K562 (cell line): ENCODE measurements around the gene SASH3. TPM values are rescaled to one million over a fixed set of nuclear protein-coding genes. Genes with fewer than 3 reads are reported as not detected.
A peak's percentile ranks its signal among the peaks of the same experiment; 100 is the strongest.

Source experiments
- ATAC-seq: fragments of 200-7000 bp; cut with Tn5 transposase; 3 replicates; pipeline ENCODE4 v1.9.1; 2020; ENCODE audit warnings: moderate library complexity
- BruUV-seq: library from RNA; stranded (reverse); fragments of 400-500 nt; replicated peaks from 2 replicates; lab custom pipeline; 2021; lab: Mats Ljungman, UMichigan
- CTCF ChIA-PET: fragments of 300-600 bp; formaldehyde crosslinking; extraction: SDS; loops from one replicate; lab custom pipeline; 2021; ENCODE audit warnings: low intra/inter-chr PET ratio; lab: Yijun Ruan, JAX
- POLR2A ChIA-PET: fragments of 300-600, 350-650 bp; sonication (Branson Sonifier 250); formaldehyde crosslinking; extraction: SDS; loops from one replicate; lab custom pipeline; 2021; ENCODE audit warnings: antibody characterized with exemption, inconsistent platforms; lab: Yijun Ruan, JAX
- DNase-seq, 4 experiments: peaks; one replicate each; pipeline versions ENCODE4 v3.0.0 to v3.0.0-alpha.2; 2011 to 2018; ENCODE audit warnings: low spot score in 3 of 4, mixed read lengths in 3 of 4; ENCODE audit errors: extremely low read depth in 1 of 4
- FAIRE-seq: peaks from 2 replicates; lab custom pipeline; 2011; peaks lifted over from hg19 to GRCh38; lab: Jason Lieb, UNC
- H2AFZ ChIP-seq: 2 replicates; pipeline ENCODE4 v1.6.0; 2011; ENCODE audit warnings: low read depth, low read length, control low read depth, inconsistent platforms
- H3K27ac ChIP-seq: fragments of 200-600 bp; 3 replicates; pipeline ENCODE4 v1.8.0; 2011; ENCODE audit warnings: low read depth, mild to moderate bottlenecking, control low read depth, inconsistent platforms, low read length, moderate library complexity, mixed read lengths; ENCODE audit errors: extremely low read depth
- H3K27me3 ChIP-seq, 2 experiments: fragments of 300-600 bp in 1 of 2; 2 replicates in 1 of 2; 3 replicates in 1 of 2; pipeline versions ENCODE4 v1.6.0 to v1.8.0; 2011; ENCODE audit warnings: inconsistent platforms in 2 of 2, low read length in 2 of 2, mild to moderate bottlenecking in 1 of 2, mixed read lengths in 1 of 2, moderate library complexity in 1 of 2; ENCODE audit not compliant: control insufficient read depth in 2 of 2, insufficient read depth in 2 of 2
- H3K36me3 ChIP-seq: fragments of 300-600 bp; 3 replicates; pipeline ENCODE4 v1.8.0; 2011; ENCODE audit warnings: mild to moderate bottlenecking, low read length, inconsistent platforms; ENCODE audit not compliant: control insufficient read depth, insufficient read depth
- H3K4me1 ChIP-seq, 2 experiments: fragments of 200-600 bp in 1 of 2; replicated peaks in 1 of 2; 2 replicates in 1 of 2; 3 replicates in 1 of 2; pipeline versions ENCODE4 v1.5.1 to v1.8.0; 2011; ENCODE audit warnings: inconsistent platforms in 2 of 2, low read length in 2 of 2, mild to moderate bottlenecking in 1 of 2, mixed read lengths in 1 of 2, moderate library complexity in 1 of 2; ENCODE audit not compliant: control insufficient read depth in 2 of 2, insufficient read depth in 2 of 2
- H3K4me2 ChIP-seq: 2 replicates; pipeline ENCODE4 v1.6.1; 2011; ENCODE audit warnings: low read length, control low read depth, inconsistent platforms, mixed read lengths; ENCODE audit not compliant: insufficient read depth
- H3K4me3 ChIP-seq: fragments of 200-600 bp; sonication (generic), shearing (Covaris generic); 2 replicates; pipeline ENCODE4 v1.5.1; 2016; ENCODE audit warnings: control low read depth, inconsistent platforms
- H3K79me2 ChIP-seq: fragments of 200-600 bp; 3 replicates; pipeline ENCODE4 v1.8.0; 2011; ENCODE audit warnings: low read length, inconsistent platforms; ENCODE audit not compliant: control insufficient read depth, insufficient read depth
- H3K9ac ChIP-seq, 2 experiments: 2 replicates each; pipeline versions ENCODE4 v1.6.0 to v1.6.1; 2011; ENCODE audit warnings: low read depth in 2 of 2, low read length in 2 of 2, control low read depth in 1 of 2, inconsistent platforms in 1 of 2, mild to moderate bottlenecking in 1 of 2, mixed read lengths in 1 of 2; ENCODE audit not compliant: insufficient read depth in 1 of 2
- H3K9me1 ChIP-seq: one replicate; pipeline ENCODE4 v1.6.0; 2011; ENCODE audit warnings: inconsistent platforms, mild to moderate bottlenecking, low read length, moderate library complexity; ENCODE audit not compliant: control insufficient read depth, insufficient read depth
- H3K9me3 ChIP-seq: replicated peaks from 2 replicates; pipeline ENCODE4 v1.5.1; 2011; ENCODE audit warnings: low read depth, low read length, inconsistent platforms; ENCODE audit not compliant: control insufficient read depth, insufficient read depth
- H4K20me1 ChIP-seq: replicated peaks from 2 replicates; pipeline ENCODE4 v1.6.1; 2011; ENCODE audit warnings: low read length, inconsistent platforms, mixed read lengths; ENCODE audit not compliant: control insufficient read depth, insufficient read depth
- ESRRB ChIP-seq: fragments of 250-450 bp; sonication (Bioruptor Pico); IDR thresholded peaks from 2 replicates; pipeline ENCODE4 v1.5.0; 2020; ENCODE audit warnings: mild to moderate bottlenecking, moderate library complexity, borderline replicate concordance
- HDAC6 ChIP-seq: IDR thresholded peaks from 2 replicates; pipeline ENCODE4 v1.6.1; 2012; ENCODE audit warnings: low read depth, mild to moderate bottlenecking, control low read depth, inconsistent platforms, low read length, moderate library complexity
- MEF2D ChIP-seq: conservative IDR thresholded peaks from 2 replicates; pipeline ENCODE4 v1.6.1; 2016; ENCODE audit warnings: low read depth, missing genetic modification characterization, missing compliant biosample characterization
- MYBL2 ChIP-seq, 2 experiments: fragments of 450-650 bp in 1 of 2; sonication (generic) in 1 of 2; formaldehyde crosslinking in 1 of 2; IDR thresholded peaks; 2 replicates each; pipeline versions ENCODE4 v1.6.1 to v1.8.1; 2017 to 2022; ENCODE audit warnings: borderline replicate concordance in 1 of 2, inconsistent platforms in 1 of 2, low read depth in 1 of 2, mild to moderate bottlenecking in 1 of 2, missing genetic modification reagents in 1 of 2, moderate library complexity in 1 of 2
- NR1H2 ChIP-seq: sonication (generic); formaldehyde crosslinking; IDR thresholded peaks from 2 replicates; pipeline ENCODE4 v1.4.0; 2020; ENCODE audit warnings: mild to moderate bottlenecking, missing genetic modification reagents
- POLR2H ChIP-seq: IDR thresholded peaks from 2 replicates; pipeline ENCODE4 v1.6.1; 2016; ENCODE audit warnings: missing genetic modification characterization, low read depth, mild to moderate bottlenecking, control low read depth, missing compliant biosample characterization, moderate library complexity
- RNF219 ChIP-seq: fragments of 250-450 bp; sonication (Bioruptor Pico); IDR thresholded peaks from 2 replicates; pipeline ENCODE4 v1.5.0; 2022; ENCODE audit warnings: mild to moderate bottlenecking
- SLC30A9 ChIP-seq: fragments of 250-450 bp; sonication (Bioruptor Pico); IDR thresholded peaks from 2 replicates; pipeline ENCODE4 v1.8.0; 2022; ENCODE audit warnings: mild to moderate bottlenecking, moderate library complexity
- SMAD3 ChIP-seq: fragments of 450-650 bp; formaldehyde crosslinking; conservative IDR thresholded peaks from 2 replicates; pipeline ENCODE4 v1.4.0; 2020; ENCODE audit warnings: mild to moderate bottlenecking
- SNRNP70 ChIP-seq: fragments of 200-400 bp; formaldehyde crosslinking; optimal IDR thresholded peaks from 2 replicates; pipeline ENCODE3; 2017; ENCODE audit warnings: low read depth, low read length
- THAP12 ChIP-seq: fragments of 250-450 bp; sonication (Bioruptor Pico); IDR thresholded peaks from 2 replicates; pipeline ENCODE4 v1.9.0; 2021; ENCODE audit warnings: mild to moderate bottlenecking, inconsistent platforms
- ZNF584 ChIP-seq: fragments of 200-800 bp; sonication (Bioruptor generic); IDR thresholded peaks from 2 replicates; pipeline ENCODE4 v1.6.1; 2016; ENCODE audit warnings: low read depth, mild to moderate bottlenecking, missing genetic modification characterization, missing compliant biosample characterization
- ZNF644 ChIP-seq: fragments of 200-800 bp; sonication (Bioruptor generic); IDR thresholded peaks from 2 replicates; pipeline ENCODE4 v1.6.1; 2016; ENCODE audit warnings: low read depth, missing genetic modification characterization, missing compliant biosample characterization
- ZNF764 ChIP-seq: fragments of 250-450 bp; sonication (Bioruptor Pico); IDR thresholded peaks from 2 replicates; pipeline ENCODE4 v1.4.0; 2020; ENCODE audit warnings: low read depth, mild to moderate bottlenecking, moderate library complexity
- WGBS: fragments of 100-300 bp; shearing (Covaris generic); methylation state at CpG from one replicate; pipeline ENCODE4 v1.1.6; 2016; ENCODE audit warnings: low coverage, mixed read lengths; ENCODE audit not compliant: insufficient coverage; ENCODE audit errors: missing lambda C conversion rate; 5-methylcytosine and 5-hydroxymethylcytosine counted together
- in situ Hi-C: fragments of 300-500 bp; cut with MboI; formaldehyde crosslinking; loops from 4 replicates; pipeline ENCODE4 v1.15.0; 2018; ENCODE audit warnings: inconsistent platforms, mixed read lengths
- intact Hi-C: fragments of 100-400 bp; cut with micrococcal nuclease; formaldehyde crosslinking; loops from 2 replicates; pipeline ENCODE4 v1.14.2; 2022
- polyA plus RNA-seq, 8 experiments: library from polyadenylated mRNA; depleted of rRNA in 4 of 8; stranded (reverse) in 5 of 8; unstranded in 3 of 8; fragments of >200 nt; fragmentation: Nextera tagmentation in 2 of 8; fragmentation: Illumina TruSeq in 1 of 8; extraction: Ambion mirVana in 2 of 8; extraction: Trizol in 1 of 8; gene quantifications; 2 replicates each; pipeline versions ENCODE4 v1.2.1 to v1.2.3, GENCODE V29; 2011 to 2014; ENCODE audit warnings: inconsistent platforms in 1 of 8, missing spikeins in 1 of 8
- total RNA-seq, 7 experiments: library from RNA; depleted of rRNA in 6 of 7; stranded (reverse); fragments of >200 nt in 6 of 7; fragmentation: Illumina TruSeq in 2 of 7; extraction: Trizol in 2 of 7; gene quantifications; 2 replicates each; pipeline versions ENCODE4 v1.2.1 to v1.2.3, GENCODE V29; 2011 to 2021; ENCODE audit warnings: low replicate concordance in 1 of 7
- TF ChIP-seq, protein P1 (sequence below): sonication (generic); formaldehyde crosslinking; IDR thresholded peaks from 2 replicates; pipeline ENCODE4 v1.5.0; 2020; ENCODE audit warnings: missing genetic modification reagents
- TF ChIP-seq, protein P2 (sequence below): sonication (generic); formaldehyde crosslinking; IDR thresholded peaks from 2 replicates; pipeline ENCODE4 v1.8.1; 2022; ENCODE audit warnings: missing genetic modification reagents

Gene SASH3
- total and polyA plus RNA-seq, 9 of the 15 experiments (the other 6 are each of a cell fraction or from before 2014, with no cell fraction given) = 0.03 to 0.72 (median 0.08) TPM

DNA sequence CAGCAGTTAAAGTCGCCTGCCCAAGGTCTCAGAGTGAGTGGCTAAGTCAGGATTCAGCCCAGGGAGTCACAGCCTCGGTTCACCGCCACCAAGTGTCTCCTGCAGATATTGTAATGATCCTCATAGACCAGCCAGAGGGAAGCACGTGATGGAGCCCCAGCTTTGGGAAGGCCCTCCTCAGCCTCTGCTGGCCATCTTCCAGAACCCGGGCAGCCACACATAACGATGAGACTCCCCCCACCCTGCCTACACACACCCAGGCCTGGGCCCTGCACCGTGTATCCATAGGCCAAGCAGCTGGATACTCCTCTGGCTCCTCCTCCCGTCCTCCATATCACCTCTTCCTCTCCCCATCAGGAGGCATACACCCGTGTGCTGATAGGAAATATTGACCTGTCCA is 19.6 kb upstream of the SASH3 start:
- ATAC-seq (peak; percentile 33), DNase-seq (peak in 1 of 4 experiments; percentile 21), FAIRE-seq (no peak)
- Histone ChIP-seq H3K4me2 (peak overlapping the region; percentile 52), H4K20me1 (no peaks in the 10 kb centered on the region), H3K27ac (peak overlapping the region; percentile 30; the same call in 1 of the 3 replicates), H3K9ac (no peak overlapping the region; a peak in 1 of 4 replicates), H3K4me1 (peaks cover 12 to 17% of the 10 kb centered on the region in 2 experiments; a peak in 4 of 5 replicates), H3K79me2 (no peaks in the 10 kb centered on the region), H3K36me3 (no peaks in the 10 kb centered on the region), H3K9me1 (peaks cover 2% of the 10 kb centered on the region), H3K9me3 (no peaks in the 10 kb centered on the region), H3K27me3 (no peaks in the 10 kb centered on the region), H2AFZ (peak overlapping the region; percentile 93), H3K4me3 (no peak overlapping the region)
- CTCF ChIA-PET = no interaction called here
- BruUV-seq = no TSS peak
- WGBS = 13% methylated on average over 7 of the region's 9 CpGs
- intact Hi-C loops (no loop called here), in situ Hi-C loops (no loop called here)
- POLR2A ChIA-PET = interaction anchor here (1.7 kb wide), 1 partner anchor 57 kb away, joined by 4 read pairs; no protein-coding TSS in a partner anchor
- TF ChIP-seq, protein P1, sequence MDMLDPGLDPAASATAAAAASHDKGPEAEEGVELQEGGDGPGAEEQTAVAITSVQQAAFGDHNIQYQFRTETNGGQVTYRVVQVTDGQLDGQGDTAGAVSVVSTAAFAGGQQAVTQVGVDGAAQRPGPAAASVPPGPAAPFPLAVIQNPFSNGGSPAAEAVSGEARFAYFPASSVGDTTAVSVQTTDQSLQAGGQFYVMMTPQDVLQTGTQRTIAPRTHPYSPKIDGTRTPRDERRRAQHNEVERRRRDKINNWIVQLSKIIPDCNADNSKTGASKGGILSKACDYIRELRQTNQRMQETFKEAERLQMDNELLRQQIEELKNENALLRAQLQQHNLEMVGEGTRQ (CRISPR knock-in tag) = peak; percentile 47
- no peak for TF ChIP-seq MEF2D
- TF ChIP-seq ESRRB (CRISPR knock-in tag) = no peak
- no peak for TF ChIP-seq MYBL2 (IDR thresholded peaks at IDR 0.05; ENCODE audit: low read depth)
- no peak for TF ChIP-seq MYBL2 (CRISPR knock-in tag; IDR thresholded peaks at IDR 0.05; ENCODE audit: borderline replicate concordance)
- TF ChIP-seq ZNF644 (tag) = no peak
- TF ChIP-seq, protein P2, sequence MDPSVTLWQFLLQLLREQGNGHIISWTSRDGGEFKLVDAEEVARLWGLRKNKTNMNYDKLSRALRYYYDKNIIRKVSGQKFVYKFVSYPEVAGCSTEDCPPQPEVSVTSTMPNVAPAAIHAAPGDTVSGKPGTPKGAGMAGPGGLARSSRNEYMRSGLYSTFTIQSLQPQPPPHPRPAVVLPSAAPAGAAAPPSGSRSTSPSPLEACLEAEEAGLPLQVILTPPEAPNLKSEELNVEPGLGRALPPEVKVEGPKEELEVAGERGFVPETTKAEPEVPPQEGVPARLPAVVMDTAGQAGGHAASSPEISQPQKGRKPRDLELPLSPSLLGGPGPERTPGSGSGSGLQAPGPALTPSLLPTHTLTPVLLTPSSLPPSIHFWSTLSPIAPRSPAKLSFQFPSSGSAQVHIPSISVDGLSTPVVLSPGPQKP (CRISPR knock-in tag) = no peak
- TF ChIP-seq ZNF584 = no peak
- no peak for TF ChIP-seq POLR2H
- no peak for TF ChIP-seq ZNF764 (CRISPR knock-in tag)
- no peak for TF ChIP-seq SNRNP70
- TF ChIP-seq RNF219 = no peak
- TF ChIP-seq THAP12 = no peak
- no peak for TF ChIP-seq SLC30A9
- TF ChIP-seq SMAD3 = no peak
- TF ChIP-seq NR1H2 (CRISPR knock-in tag) = no peak
- no peak for TF ChIP-seq HDAC6
